ENCODE results near the gene LRRC74B. TPM values are rescaled to one million over a fixed set of nuclear protein-coding genes. Genes with fewer than 3 reads are reported as not detected.
A peak's percentile ranks its signal among the peaks of the same experiment; 100 is the strongest.
"Not testable (repeated sequence)": the region's sequence is repeated elsewhere in the genome, so short reads cannot be mapped to it uniquely, and the experiment has no call there.

Gene LRRC74B
- total RNA-seq, 2 donors from 2014 or later: not detected

DNA sequence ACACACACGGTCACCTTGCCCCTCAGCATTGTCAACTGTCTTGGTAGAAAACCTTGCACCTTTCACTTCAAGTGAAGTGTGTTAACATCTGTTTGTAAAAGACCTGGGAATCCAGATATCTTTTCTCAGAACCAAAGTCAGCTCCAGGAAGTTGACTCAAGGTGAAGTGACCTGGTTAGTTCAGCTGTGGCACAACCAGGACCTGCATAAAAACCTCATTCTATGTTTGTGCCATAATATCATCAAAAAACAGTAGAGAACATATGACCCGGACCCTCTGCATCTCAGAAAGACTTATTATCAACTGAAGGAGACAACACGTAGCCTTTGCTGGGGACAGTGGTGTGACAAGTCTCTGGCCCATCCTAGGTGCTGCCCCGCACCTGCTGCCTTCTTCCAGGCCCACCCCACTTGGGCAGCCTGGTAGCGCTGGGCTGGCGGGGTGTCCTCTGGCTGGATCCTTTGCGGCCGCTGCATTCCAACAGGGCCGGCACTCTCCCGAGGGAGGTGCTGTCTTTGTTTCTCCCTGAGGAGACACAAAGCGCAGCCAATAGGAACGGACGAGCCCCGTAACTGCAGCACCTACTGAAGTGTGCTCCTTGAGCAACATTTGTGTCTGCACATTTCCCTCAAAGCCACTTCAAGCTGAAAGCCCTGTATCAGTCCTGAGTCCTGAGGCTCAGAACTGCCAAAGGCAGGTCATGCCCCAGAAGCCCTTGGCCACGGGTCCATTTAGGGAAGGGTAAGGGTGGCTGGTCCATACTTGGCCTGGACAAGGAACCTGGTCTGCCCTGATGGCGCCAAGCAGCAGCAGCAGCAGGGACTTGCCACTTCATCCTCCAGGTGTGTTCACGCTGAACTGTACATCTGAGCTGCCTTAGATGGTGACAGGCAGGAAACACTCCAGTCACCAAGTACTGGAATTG is 25.2 kb downstream of the LRRC74B start:
- no peaks in the 10 kb centered on the region for H3K4me1 ChIP-seq
- DNase-seq (no peak), ATAC-seq (no peak)
- 80 to 86% methylated on average over 11 to 13 of the region's 17 CpGs for WGBS, 2 donors
- intact Hi-C loops (cut with DNase I): no loop called here
- H3K27ac ChIP-seq: no peak overlapping the region
- TF ChIP-seq CTCF (IDR thresholded peaks at IDR 0.05) (no peak), POLR2A (IDR thresholded peaks at IDR 0.05) (no peak)
- no peaks in the 10 kb centered on the region for H3K36me3 ChIP-seq (replicated peaks in 1 of 2; ENCODE audit: insufficient read depth in 1 of 2, low read depth in 2 of 2)
- no peak overlapping the region for H3K4me3 ChIP-seq
- H3K9me3 ChIP-seq: no peaks in the 10 kb centered on the region
- no peaks in the 10 kb centered on the region for H3K27me3 ChIP-seq

DNA sequence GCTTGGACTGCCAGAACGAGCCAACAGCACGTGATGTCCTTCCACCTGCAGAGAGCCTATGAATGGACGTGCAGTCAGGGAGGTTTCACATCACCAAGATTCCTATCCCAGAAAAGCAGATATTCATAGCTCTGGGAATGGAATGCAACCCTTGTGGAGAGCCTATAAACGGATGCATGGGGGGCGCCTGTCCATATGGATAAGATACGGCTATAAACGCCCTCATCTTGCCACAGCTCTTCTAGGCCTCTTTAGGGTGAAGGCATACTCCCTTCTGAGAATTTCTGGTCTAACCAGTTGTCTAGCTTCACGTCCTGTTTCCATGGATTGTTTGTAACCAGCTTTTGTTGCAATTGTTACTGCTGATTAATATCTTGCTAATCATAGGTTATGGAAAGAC is 26.1 kb downstream of the LRRC74B start:
- WGBS, 2 donors: 70 to 78% methylated on average over 8 of the region's 8 CpGs
- ATAC-seq; H3K36me3 ChIP-seq (replicated peaks in 1 of 2; ENCODE audit: insufficient read depth in 1 of 2, low read depth in 2 of 2); H3K27ac ChIP-seq; H3K9me3 ChIP-seq; intact Hi-C loops (cut with DNase I); DNase-seq; H3K4me1 ChIP-seq; H3K4me3 ChIP-seq; H3K27me3 ChIP-seq: not testable (repeated sequence)

- intact Hi-C loops (cut with DNase I): no loop called here
- TF ChIP-seq POLR2A (IDR thresholded peaks at IDR 0.05) (no peak), CTCF (IDR thresholded peaks at IDR 0.05) (no peak)
- no peak for DNase-seq
- no peaks in the 10 kb centered on the region for H3K36me3 ChIP-seq (replicated peaks in 1 of 2; ENCODE audit: insufficient read depth in 1 of 2, low read depth in 2 of 2)
- no peaks in the 10 kb centered on the region for H3K27me3 ChIP-seq
- WGBS, 2 donors: 75 to 86% methylated on average over 3 of the region's 3 CpGs
- H3K4me3 ChIP-seq: no peak overlapping the region
- H3K4me1 ChIP-seq: no peaks in the 10 kb centered on the region
- H3K9me3 ChIP-seq: no peaks in the 10 kb centered on the region
- no peak for ATAC-seq
- H3K27ac ChIP-seq: no peak overlapping the region
Measured at GRCh38 chr22:21073023-21073422, 27.3 kb downstream of the LRRC74B start.

DNA sequence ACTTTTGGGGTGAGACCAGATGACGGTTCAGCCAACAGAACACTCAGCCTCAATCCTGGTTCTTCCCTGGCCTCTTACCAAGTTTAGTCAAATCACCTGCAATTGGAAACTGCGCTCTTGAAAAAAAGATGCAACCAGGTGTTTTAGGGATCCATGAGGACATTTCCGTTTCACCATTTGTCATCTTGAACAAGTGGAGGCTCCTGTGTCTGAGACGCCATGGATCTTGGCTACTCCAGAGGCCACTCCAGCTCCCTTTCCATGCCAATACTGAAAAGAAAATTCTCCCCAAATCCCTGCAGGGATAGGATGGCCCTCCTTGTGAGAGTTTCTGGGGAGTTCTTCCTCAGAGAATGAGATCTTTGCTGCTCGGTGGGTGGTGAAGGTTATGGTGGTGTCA is 27.7 kb downstream of the LRRC74B start:
- H3K27me3 ChIP-seq: no peaks in the 10 kb centered on the region
- H3K4me1 ChIP-seq: no peaks in the 10 kb centered on the region
- H3K9me3 ChIP-seq: no peaks in the 10 kb centered on the region
- TF ChIP-seq CTCF (IDR thresholded peaks at IDR 0.05): no peak
- no peak for TF ChIP-seq POLR2A (IDR thresholded peaks at IDR 0.05)
- no peaks in the 10 kb centered on the region for H3K36me3 ChIP-seq (replicated peaks in 1 of 2; ENCODE audit: insufficient read depth in 1 of 2, low read depth in 2 of 2)
- H3K27ac ChIP-seq: no peak overlapping the region
- WGBS, 2 donors: 90 to 91% methylated on average over 5 of the region's 5 CpGs
- DNase-seq: no peak
- intact Hi-C loops (cut with DNase I): no loop called here
- no peak overlapping the region for H3K4me3 ChIP-seq
- no peak for ATAC-seq

GRCh38 chr22:21074102-21074715 is 28.5 kb downstream of the LRRC74B start:
- Histone ChIP-seq H3K4me1 (no peaks in the 10 kb centered on the region), H3K4me3 (no peak overlapping the region), H3K9me3 (no peaks in the 10 kb centered on the region), H3K27ac (no peak overlapping the region), H3K36me3 (replicated peaks in 1 of 2; ENCODE audit: insufficient read depth in 1 of 2, low read depth in 2 of 2) (no peaks in the 10 kb centered on the region), H3K27me3 (no peaks in the 10 kb centered on the region)
- ATAC-seq (no peak), DNase-seq (peak in 1 of 4 donors; percentile 19)
- intact Hi-C loops (cut with DNase I): no loop called here
- 56 to 58% methylated on average over 7 of the region's 7 CpGs for WGBS, 2 donors
- no peak for TF ChIP-seq CTCF (IDR thresholded peaks at IDR 0.05)
- no peak for TF ChIP-seq POLR2A (IDR thresholded peaks at IDR 0.05)
